Adrenal gland (tissue), 12 donors: ENCODE measurements around the gene LRRC8C. TPM values are rescaled to one million over a fixed set of nuclear protein-coding genes. Genes with fewer than 3 reads are reported as not detected.

Source experiments
- DNase-seq, 7 donors: peaks; one replicate each; pipeline ENCODE4 v3.0.0-alpha.2; 2019 to 2020
- H3K27ac ChIP-seq, 5 donors: fragments of 200-600 bp; sonication (generic) in 4 of 5; 1 replicate in 3 of 5; 2 replicates in 2 of 5; pipeline versions ENCODE4 v1.5.1 to v1.8.0; 2016 to 2020; ENCODE audit warnings: mild to moderate bottlenecking in 1 of 5
- H3K27me3 ChIP-seq: fragments of 200-600 bp; 2 replicates; pipeline ENCODE4 v1.8.0; 2021
- H3K36me3 ChIP-seq, 2 donors: fragments of 200-600 bp; replicated peaks in 1 of 2; 1 replicate in 1 of 2; 2 replicates in 1 of 2; pipeline versions ENCODE4 v1.5.1 to v1.8.0; 2018 to 2022
- H3K4me1 ChIP-seq, 2 donors: fragments of 200-600 bp; replicated peaks in 1 of 2; 1 replicate in 1 of 2; 2 replicates in 1 of 2; pipeline versions ENCODE4 v1.5.1 to v1.8.0; 2018 to 2021
- H3K4me3 ChIP-seq, 4 donors: fragments of 200-600 bp; sonication (generic) in 3 of 4; one replicate each; pipeline ENCODE4 v1.5.1; 2016 to 2018
- H3K9me3 ChIP-seq, 3 donors: fragments of 200-600 bp; sonication (generic) in 1 of 3; replicated peaks in 1 of 3; 1 replicate in 2 of 3; 2 replicates in 1 of 3; pipeline versions ENCODE4 v1.5.1 to v1.8.0; 2016 to 2021
- POLR2A ChIP-seq, 2 donors: fragments of 450-650 bp; IDR thresholded peaks; one replicate each; pipeline ENCODE4 v1.6.1; 2017; ENCODE audit warnings: antibody characterized with exemption in 2 of 2, mild to moderate bottlenecking in 2 of 2, moderate library complexity in 1 of 2
- WGBS, 4 donors: extraction: QIAGEN DNeasy Blood & Tissue Kit in 2 of 4; methylation state at CpG; one replicate each; pipeline versions ENCODE4 v1.1.5 to v1.1.7; 2013 to 2017; 5-methylcytosine and 5-hydroxymethylcytosine counted together
- intact Hi-C, 2 donors: fragments of 100-400 bp; cut with DNase I; formaldehyde crosslinking; loops; one replicate each; pipeline versions ENCODE4 v1.14.1 to v1.15.0; 2022 to 2023
- polyA plus RNA-seq, 3 donors: library from polyadenylated mRNA; stranded (reverse); fragments of 200-250 nt in 2 of 3; fragments of 350-450 nt in 1 of 3; fragmentation: Illumina TruSeq in 1 of 3; extraction: RNeasy Lipid Tissue Mini Kit (QIAGEN cat#74804) in 1 of 3; gene quantifications; one replicate each; pipeline ENCODE4 v1.2.3, GENCODE V29; 2013 to 2014
- total RNA-seq, 9 donors: library from RNA; depleted of rRNA in 4 of 9; stranded (reverse); fragments of >200 nt in 4 of 9; fragments of 120-200 nt in 1 of 9; fragmentation: NEBNext Ultra II Directional in 1 of 9; extraction: Animal tissue kit (Norgen Biotek cat#: 25700) in 1 of 9; gene quantifications; one replicate each; pipeline versions ENCODE4 v1.1.0 to v1.2.4, GENCODE V29; 2013 to 2023
- TF ChIP-seq, protein P1 (sequence below), 6 experiments: fragments of 450-650 bp in 4 of 6; fragments of 200-600 bp in 2 of 6; sonication (generic) in 1 of 6; IDR thresholded peaks; 1 replicate in 5 of 6; 2 replicates in 1 of 6; pipeline versions ENCODE4 v1.5.1 to v1.8.0; 2016 to 2021; ENCODE audit warnings: antibody characterized with exemption in 6 of 6, mild to moderate bottlenecking in 2 of 6, moderate library complexity in 1 of 6
- donor health status: healthy with polysubstance abuse.
- donor health status: Bipolar disorder and iron deficiency.
- donor health status: DM: yes; HTN: yes; CAD: no.
- donor health status: DM: no; HTN: no; CAD: no.
- donor health status: DM: no; HTN: no; CAD: no.
- donor health status: DM: yes; HTN: yes; CAD: no.

Gene LRRC8C
- total and polyA plus RNA-seq, 12 donors = 6.5 to 33.6 (median 11.9) TPM

DNA sequence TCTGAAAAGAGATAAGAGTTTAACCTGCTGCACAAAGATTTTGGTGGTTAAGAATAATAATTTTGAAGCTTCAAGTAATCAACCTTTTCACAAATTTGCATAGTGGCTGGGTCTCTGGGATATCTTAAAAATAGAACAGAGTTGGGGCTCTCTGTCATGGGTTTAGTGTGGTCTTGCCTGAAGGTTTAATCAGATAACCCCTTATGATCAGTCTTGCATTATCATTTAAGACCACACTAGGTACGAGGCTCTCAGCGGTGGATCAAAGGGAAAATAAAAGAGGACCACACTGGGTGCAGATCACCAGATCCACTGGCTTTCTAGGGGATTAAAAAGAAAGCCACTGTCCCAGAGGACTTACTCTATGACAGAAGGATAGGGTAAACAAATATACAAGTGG is 19.5 kb downstream of the LRRC8C start:
- intact Hi-C loops = no loop called here
- no peaks in the 10 kb centered on the region for H3K36me3 ChIP-seq
- H3K4me1 ChIP-seq = peaks cover 0 to 11% of the 10 kb centered on the region in 2 donors
- no peaks in the 10 kb centered on the region for H3K27me3 ChIP-seq
- H3K4me3 ChIP-seq = no peak overlapping the region
- TF ChIP-seq, protein P1, sequence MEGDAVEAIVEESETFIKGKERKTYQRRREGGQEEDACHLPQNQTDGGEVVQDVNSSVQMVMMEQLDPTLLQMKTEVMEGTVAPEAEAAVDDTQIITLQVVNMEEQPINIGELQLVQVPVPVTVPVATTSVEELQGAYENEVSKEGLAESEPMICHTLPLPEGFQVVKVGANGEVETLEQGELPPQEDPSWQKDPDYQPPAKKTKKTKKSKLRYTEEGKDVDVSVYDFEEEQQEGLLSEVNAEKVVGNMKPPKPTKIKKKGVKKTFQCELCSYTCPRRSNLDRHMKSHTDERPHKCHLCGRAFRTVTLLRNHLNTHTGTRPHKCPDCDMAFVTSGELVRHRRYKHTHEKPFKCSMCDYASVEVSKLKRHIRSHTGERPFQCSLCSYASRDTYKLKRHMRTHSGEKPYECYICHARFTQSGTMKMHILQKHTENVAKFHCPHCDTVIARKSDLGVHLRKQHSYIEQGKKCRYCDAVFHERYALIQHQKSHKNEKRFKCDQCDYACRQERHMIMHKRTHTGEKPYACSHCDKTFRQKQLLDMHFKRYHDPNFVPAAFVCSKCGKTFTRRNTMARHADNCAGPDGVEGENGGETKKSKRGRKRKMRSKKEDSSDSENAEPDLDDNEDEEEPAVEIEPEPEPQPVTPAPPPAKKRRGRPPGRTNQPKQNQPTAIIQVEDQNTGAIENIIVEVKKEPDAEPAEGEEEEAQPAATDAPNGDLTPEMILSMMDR (IDR thresholded peaks at IDR 0.05) = no peak
- TF ChIP-seq POLR2A (IDR thresholded peaks at IDR 0.05) = no peak
- H3K27ac ChIP-seq = no peak overlapping the region
- 81 to 88% (median 84%) methylated on average over 2 of the region's 2 CpGs for WGBS, 4 donors
- no peaks in the 10 kb centered on the region for H3K9me3 ChIP-seq
- DNase-seq = no peak

DNA sequence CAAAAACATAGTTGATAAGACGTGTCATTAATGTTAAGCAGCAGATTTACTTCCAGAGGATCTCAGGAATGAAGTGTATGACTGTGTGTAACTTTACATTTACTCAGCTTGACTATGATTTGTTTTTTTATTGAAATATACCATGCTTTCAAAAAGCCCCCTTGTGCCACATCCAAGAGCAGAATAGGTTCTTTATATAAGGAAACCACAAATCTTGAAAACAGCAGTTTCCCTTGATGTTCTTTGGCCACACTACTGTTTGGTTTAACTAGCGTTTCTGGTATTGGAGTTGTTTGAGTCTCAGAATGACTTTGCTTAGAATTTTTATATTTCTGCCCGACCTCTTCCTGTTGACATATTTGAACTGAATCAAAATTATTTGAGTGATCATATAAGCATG is 25.0 kb downstream of the LRRC8C start:
- TF ChIP-seq, protein P1 (IDR thresholded peaks at IDR 0.05) = no peak
- no peak for TF ChIP-seq POLR2A (IDR thresholded peaks at IDR 0.05)
- Histone ChIP-seq H3K9me3 (no peaks in the 10 kb centered on the region), H3K27ac (no peak overlapping the region), H3K27me3 (no peaks in the 10 kb centered on the region), H3K4me3 (no peak overlapping the region), H3K36me3 (no peaks in the 10 kb centered on the region), H3K4me1 (peaks cover 7 to 21% of the 10 kb centered on the region in 2 donors)
- intact Hi-C loops = no loop called here
- 68 to 78% (median 74%) methylated on average over 3 of the region's 3 CpGs for WGBS, 4 donors
- DNase-seq = no peak

DNA sequence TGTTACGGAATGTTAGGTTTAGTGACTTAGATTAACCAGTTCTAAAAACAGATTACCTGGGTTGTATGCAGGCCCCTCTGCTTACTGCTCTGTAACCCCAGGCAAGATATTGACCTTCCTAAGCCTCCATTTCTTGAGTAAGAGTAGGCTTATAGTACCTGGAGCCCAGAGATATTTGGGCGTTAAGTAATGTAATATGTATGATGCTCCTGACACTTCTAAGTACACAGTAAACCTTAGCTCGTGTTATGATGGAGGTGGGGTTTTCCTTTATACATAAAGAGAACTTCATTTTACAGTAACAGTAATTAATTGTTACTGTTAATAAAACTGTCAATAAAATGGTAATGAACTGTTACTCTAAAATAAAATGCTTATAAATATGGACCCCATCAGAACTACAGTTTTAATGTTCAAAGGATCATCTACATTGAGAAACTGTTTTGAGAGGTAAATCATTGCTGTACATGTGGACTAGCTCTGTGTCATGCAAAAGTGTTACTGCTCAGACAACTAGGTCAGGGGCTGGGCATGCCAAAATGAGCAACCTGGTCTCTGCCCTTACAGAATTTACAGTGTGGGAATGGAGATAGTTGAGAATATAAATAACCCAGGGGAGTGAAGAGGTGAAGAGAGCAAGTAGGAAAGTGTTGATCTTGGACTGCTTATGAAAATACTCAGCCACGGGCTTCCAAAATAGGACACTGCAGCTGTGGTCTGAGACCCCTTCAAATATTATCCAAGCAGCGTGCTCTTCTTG is 26.6 kb downstream of the LRRC8C start:
- Histone ChIP-seq H3K27me3 (no peaks in the 10 kb centered on the region), H3K4me1 (peaks cover 7 to 21% of the 10 kb centered on the region in 2 donors), H3K9me3 (no peaks in the 10 kb centered on the region), H3K4me3 (no peak overlapping the region), H3K27ac (no peak overlapping the region), H3K36me3 (no peaks in the 10 kb centered on the region)
- peak in 1 of 7 donors; percentile 8 for DNase-seq
- intact Hi-C loops = no loop called here
- WGBS, 4 donors = 74 to 83% (median 79%) methylated on average over 5 of the region's 5 CpGs
- TF ChIP-seq, protein P1 (IDR thresholded peaks at IDR 0.05) = no peak
- TF ChIP-seq POLR2A (IDR thresholded peaks at IDR 0.05) = no peak

DNA sequence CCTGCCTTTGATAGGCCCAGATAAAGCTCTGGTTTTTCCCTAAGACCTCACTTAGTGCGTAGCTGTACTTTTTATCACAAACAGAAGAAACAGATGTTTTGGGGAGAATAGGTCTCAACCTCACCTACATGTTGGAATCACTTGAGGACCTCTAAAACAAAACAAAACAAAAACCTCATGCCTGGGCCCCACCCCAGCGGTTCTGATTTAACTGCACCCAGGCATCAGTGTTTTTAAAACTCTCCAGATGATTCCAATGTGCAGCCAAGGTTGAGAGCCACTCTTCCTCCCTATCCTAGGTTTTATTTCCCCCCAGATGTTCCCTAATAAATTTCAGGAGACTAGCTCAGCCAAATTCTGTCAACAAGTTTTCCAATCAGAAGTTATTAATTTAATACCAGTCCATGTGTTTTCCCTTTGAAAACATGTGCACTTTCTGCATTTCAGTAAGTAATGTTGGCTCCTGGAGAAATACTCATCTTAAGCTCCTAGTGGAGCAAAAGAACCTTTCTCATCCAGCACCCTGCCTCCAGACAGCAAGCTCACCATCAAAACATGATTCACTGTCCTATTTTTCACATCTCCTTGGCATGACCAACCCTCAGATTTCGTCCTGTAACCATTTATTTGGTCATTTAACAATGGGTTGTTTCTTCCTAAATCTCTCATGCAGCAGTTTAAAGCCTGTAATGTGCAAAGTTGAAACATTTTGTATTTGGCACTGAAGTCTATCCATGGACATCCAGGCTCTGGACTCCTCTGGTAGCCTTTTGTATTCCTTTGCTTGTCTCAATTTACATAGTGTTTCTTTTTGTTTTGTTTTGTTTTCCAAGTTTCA is 27.5 kb downstream of the LRRC8C start:
- TF ChIP-seq POLR2A (IDR thresholded peaks at IDR 0.05) = no peak
- TF ChIP-seq, protein P1 (IDR thresholded peaks at IDR 0.05) = no peak
- H3K4me3 ChIP-seq = no peak overlapping the region
- intact Hi-C loops = no loop called here

More for the DNA sequence above, 27.5 kb downstream of the LRRC8C start:
- H3K27me3 ChIP-seq = no peaks in the 10 kb centered on the region
- H3K36me3 ChIP-seq = no peaks in the 10 kb centered on the region
- no peaks in the 10 kb centered on the region for H3K9me3 ChIP-seq
- H3K27ac ChIP-seq = no peak overlapping the region
- H3K4me1 ChIP-seq = peaks cover 7 to 21% of the 10 kb centered on the region in 2 donors
- DNase-seq = no peak
- WGBS, 4 donors = 62 to 70% (median 63%) methylated on average over 3 of the region's 3 CpGs
